GM19240 (cell line): ENCODE data around the gene DNTTIP2.
"Not testable (repeated sequence)": the region's sequence is repeated elsewhere in the genome, so short reads cannot be mapped to it uniquely, and the experiment has no call there.

Experiments
- DNase-seq: peaks from one replicate; pipeline ENCODE4 v3.0.0; 2011; ENCODE audit warnings: low spot score; ENCODE audit not compliant: insufficient read length

The DNTTIP2 gene, protein sequence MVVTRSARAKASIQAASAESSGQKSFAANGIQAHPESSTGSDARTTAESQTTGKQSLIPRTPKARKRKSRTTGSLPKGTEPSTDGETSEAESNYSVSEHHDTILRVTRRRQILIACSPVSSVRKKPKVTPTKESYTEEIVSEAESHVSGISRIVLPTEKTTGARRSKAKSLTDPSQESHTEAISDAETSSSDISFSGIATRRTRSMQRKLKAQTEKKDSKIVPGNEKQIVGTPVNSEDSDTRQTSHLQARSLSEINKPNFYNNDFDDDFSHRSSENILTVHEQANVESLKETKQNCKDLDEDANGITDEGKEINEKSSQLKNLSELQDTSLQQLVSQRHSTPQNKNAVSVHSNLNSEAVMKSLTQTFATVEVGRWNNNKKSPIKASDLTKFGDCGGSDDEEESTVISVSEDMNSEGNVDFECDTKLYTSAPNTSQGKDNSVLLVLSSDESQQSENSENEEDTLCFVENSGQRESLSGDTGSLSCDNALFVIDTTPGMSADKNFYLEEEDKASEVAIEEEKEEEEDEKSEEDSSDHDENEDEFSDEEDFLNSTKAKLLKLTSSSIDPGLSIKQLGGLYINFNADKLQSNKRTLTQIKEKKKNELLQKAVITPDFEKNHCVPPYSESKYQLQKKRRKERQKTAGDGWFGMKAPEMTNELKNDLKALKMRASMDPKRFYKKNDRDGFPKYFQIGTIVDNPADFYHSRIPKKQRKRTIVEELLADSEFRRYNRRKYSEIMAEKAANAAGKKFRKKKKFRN

DNA sequence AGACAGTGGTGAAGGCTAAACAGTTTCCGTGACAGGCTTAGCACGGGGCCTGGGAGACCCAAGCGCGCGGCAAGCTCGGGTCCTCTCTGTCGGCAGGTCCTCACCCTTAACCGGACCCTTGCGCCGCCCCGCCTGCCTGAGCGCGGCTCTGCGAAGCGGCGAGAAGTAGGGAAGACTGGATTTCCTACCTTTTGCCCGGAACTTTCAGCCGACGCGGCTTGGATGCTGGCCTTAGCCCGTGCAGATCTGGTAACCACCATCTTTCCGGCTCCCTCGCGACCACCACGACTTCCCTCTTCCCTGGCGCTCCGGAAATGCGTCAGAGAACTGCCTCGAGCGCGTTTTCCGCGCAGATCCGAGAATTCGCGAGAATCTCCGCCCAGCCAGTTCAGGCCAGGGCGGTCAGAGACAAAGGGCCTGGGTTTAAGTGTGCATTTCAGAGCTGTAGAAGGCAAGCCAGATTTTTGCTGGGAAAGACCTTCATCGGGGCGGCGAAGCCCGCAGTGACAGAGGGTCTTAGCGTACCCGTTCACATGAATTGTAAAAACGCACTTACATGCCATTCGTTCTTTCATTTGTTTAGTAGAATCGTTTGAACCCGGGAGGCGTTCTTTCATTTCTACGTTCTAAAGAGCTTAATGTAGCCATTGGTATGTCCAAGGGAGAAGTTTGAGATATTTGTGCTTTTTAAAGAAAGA lies at the start of gene DNTTIP2:
DNTTIP2 (minus strand) TSS at position 318 of the 698 bp plus-strand sequence; CDS start at position 260, 58 bp downstream.
- peak; percentile 79 for DNase-seq

DNA sequence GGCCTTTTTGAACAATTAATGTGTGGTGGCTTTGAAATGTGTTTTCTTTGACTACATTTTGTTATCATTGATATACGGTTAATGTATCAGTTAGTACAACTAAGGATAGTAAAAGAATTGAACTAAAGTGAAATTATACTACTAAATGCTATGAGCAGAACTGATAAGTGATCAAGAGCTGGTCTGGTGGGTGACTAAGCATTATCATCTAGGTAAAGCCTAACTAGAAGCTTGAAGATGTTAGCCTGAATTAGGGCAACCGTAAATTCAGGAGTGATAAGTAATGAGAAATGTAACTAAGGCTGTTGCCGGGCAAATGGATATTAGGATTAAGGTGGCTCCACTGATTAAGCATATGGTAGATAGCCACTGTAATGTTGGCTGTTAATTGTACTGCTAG lies 46.2 kb upstream of the DNTTIP2 start:
- no peak for DNase-seq

DNA sequence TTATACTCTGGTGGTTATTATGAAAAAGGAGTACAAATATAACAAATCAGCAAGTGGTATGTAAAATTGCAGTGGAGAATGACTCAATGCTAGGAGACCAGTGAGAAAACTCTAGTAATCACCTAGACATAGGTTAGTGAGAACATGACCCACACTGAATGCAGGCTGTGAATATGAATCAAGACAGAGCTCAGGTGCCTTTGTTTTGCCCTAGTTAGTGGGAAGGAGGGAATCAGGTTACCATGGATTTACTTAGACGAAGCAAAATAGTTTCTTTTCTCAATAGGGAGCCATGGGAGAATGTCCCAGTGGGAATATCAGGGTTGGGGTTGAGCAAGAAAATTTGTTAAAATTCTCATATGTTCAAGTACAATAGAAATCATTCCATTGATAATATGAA lies 40.8 kb upstream of the DNTTIP2 start:
- no peak for DNase-seq

DNA sequence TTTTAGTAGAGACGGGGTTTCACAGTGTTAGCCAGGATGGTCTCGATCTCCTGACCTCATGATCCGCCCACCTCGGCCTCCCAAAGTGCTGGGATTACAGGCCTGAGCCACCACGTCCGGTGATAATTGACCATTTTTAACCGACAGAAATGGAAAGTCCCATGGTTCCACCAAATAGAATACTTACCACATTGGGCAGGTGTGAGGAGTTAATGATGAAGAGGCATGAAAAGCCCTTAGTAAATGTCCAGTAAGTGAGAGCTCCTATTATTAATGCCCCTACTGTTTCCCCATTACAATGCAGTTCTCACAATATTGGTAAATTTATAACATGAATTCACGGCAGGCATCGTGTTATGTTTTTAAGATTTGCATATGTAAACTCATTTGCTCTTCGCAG lies 38.3 kb upstream of the DNTTIP2 start:
- no peak for DNase-seq

DNA sequence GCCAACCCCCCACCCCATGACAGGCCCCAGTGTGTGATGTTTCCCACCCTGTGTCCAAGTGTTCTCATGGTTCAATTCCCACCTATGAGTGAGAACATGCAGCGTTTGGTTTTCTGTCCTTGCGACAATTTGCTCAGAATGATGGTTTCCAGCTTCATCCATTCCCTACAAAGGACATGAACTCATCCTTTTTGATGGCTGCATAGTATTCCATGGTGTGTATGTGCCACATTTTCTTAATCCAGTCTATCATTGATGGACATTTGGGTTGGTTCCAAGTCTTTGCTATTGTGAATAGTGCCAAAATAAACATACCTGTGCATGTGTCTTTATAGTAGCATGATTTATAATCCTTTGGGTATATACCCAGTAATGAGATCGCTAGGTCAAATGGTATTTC lies 31.9 kb upstream of the DNTTIP2 start:
- not testable (repeated sequence) for DNase-seq

DNA sequence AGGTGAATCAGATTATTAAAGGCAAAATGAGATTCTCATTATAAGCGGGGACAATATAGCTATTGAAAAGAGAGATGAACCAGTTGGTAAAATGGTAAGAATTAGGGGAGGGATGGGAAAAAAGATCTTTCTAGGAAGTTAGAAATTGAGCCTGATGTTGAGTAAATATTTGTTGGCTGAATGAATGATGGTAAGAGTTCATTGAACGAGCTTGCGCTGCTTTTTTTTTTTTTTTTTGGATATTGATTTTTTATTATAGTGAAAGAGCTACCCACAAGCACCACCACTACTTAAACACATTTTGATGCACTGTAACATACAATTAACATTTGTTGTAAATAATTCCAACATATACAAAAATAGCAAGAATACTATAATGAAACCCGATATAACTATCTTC lies 31.3 kb upstream of the DNTTIP2 start:
- DNase-seq, result no peak

DNA sequence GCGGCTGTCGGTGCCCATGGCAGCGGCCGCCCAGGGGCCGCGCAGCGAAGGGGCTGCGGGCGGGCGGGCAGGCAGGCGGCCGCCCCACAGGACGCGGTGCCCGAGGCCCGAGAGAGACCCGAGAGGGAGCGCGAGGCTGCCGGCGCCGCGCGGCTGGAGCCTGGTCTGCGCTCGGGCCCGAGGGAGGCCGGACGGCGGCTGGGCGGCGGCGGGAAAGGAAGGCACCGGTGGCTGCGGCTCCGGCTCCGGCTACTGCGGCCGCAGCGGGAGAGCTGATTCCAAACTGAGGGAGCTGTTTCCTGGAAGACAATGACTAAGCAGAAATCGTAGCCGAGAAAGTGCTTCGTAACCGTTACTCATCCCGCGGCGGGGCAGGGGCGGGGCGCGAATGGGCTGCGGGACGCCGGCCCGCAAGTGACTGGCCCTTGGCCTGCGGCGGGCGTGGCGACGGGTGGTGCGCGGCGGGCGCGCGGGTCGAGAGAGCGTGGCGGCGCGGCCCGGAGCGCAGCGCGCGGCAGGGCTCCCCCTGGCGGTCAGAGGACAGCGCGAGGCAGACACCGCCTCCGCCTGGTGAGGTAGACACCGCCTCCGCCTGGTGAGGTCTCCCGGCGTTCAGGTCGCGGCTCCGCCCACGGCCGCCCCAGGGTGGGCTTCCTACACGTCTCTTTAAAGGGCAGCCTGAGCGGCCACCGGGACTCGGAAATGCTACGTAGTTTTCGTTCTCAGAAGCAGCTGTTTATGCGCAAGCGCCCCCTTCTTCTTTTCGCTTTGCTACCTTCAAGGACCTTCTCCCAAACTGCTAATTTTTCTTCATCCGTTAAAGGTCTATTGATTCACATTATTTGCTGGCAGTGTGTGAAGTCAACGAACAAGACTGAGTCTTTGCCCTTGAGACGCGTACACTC lies 30.4 kb upstream of the DNTTIP2 start, which contains the start of gene GCLM:
GCLM (minus strand) TSS at position 285 of the 905 bp plus-strand sequence; CDS start at position 18, 267 bp downstream.
- DNase-seq, result peak; percentile 79

DNA sequence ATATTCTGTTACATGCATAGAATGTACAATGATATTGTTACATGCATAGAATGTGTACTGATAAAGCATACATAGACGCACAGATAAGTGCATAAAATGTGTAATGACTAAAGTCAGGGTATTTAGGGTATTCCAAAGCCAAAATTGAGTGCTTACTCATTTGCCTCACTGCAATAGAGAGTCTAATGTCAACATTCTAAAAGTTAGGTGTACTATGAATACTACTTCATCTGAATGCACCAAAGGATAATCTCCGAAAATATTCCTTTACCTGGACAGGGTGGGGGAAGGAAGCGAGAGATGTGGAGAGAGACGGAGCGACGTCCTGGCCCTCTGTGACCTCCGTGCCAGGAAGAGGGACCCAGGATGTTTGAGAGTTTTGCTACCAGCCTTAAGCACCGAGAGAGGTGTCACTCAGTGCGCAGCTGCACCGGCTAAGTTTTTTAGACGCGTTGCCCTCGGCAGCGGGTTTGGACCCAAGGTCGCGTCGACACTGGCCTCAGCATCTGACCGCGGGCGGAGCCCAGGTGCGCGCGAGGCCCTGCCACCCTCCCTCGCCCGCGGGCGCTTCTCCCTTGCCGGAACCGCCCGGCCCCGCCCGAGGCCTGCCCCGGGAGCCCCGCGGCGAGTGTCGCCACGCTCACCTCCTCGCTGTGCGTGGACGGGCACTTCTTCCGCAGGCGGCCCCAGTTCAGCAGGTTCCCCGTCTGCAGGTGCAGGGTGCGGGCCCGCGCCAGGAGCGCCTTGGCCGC lies 29.6 kb upstream of the DNTTIP2 start:
- DNase-seq, result no peak

DNA sequence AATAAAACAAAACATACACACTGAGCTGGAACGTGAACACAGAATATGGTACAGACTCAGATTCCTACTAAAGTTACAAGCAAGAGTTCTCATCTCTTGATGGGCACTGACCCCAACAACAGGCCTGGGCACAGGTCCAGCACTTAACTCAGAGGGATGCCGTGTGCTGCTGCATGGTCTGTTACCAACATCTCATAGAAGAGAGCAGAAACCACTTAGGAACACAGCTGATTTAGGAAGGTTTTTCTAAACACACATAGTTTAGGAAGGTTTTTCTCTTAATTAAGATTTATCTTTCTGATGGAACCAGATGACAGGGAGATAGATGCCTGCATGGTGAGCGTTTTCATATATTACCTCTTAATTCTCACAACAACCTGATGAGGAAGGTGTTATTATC lies 28.7 kb upstream of the DNTTIP2 start:
- no peak for DNase-seq

DNA sequence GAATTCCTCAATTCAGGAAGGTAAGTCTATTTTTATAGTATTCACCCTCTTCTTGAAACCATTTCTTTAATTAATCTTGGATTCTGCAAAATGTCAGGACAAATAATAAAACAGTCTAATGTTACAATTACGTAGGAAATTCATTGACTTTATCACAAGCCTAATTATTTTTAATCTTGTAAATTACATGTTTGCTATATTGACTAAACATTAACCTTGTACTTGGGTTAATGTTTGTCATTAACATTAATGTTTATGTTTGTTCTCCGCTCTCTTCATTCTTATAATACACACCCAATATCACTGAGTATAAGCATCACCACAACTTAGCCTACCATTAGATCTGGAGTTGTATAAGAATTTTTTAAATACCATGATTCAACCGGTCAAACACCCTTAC lies 27.5 kb upstream of the DNTTIP2 start:
- no peak for DNase-seq

DNA sequence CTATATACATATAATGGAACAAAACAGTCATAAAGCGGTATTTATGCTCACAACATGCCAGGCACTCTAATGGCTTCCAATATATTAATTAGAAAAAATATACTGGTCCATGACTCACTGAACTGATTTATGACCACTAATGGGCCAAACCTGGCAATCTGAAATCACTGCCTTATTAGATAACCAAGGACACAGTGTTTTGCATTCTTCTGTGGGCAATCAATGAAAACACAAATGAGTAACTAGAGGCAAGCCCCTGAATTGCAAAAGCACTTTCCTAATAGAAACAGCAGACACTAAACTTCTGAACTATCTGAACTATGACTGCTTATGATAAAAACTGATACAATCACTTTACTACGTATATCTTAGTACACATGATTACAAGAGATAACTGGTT lies 26.7 kb upstream of the DNTTIP2 start:
- no peak for DNase-seq

DNA sequence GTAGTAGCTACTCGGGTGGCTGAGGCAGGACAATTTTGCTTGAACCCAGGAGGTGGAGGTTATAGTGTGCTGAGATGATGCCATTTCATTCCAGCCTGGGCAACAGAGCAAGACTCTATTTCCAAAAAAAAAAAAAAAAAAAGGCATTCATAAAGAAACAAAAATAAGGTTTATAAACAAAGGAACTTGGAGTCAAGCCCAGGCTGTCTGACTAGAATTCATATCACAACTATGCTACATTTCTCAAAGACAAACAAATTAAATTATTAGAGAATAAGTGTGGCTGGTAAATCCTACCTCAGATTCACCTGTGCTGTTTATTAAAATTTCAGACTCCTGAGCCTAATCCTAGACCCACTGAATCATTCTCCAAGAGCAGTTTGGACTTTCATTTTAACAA lies 26.0 kb upstream of the DNTTIP2 start:
- DNase-seq, result no peak

DNA sequence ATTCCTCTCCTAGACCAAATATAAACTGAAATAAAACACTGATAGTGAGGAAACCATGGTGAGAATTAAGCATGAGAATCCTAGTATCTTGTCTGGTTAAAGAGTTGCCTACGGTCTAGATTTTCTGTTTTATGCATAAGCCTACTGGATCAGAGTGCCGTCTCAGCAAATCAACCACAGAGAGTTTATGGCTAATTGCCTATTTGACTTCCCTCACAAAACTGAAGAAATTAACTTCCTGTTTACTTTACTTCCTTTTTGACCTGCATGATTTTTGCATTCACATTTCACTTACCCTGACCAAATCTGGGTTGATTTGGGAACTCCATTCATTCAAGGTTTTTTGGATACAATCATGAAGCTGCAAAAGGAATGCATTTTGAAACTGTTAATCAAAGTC lies 25.2 kb upstream of the DNTTIP2 start:
- DNase-seq, result no peak

DNA sequence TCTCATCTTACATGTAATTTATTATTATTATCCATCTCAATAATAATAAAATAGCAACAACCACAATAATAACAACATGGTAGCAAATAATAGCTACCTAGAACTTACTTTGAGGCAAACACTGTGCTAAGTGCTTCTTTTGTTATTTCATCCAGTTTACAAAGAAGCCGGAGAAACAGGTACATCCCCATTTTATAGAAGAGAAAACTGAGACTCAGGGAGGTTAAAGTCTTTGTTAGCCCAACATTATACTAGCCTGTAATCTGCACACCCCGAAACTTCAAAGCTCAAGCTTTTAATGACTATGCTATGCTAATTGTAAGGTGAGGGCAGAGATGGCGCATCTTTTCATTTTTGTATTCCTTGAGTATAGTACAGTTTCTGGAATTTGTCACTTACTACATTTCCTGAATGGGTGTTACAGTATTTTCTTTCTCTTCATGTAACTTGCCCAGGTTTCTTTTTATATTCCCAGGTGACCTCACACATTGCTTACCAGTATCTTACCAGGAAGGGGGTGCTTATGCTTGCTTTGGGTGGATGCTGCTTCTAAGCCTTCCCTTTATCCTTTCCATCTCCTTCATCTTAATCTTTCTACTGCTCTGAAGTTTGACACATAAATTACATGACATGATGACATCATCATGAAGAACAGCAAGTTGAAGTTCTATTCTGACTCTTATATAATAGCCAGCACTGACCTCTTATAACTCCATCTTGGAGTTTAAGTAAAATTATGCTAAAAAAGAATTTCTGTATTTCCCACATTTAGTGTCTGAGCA lies 21.9 kb upstream of the DNTTIP2 start:
- no peak for DNase-seq

DNA sequence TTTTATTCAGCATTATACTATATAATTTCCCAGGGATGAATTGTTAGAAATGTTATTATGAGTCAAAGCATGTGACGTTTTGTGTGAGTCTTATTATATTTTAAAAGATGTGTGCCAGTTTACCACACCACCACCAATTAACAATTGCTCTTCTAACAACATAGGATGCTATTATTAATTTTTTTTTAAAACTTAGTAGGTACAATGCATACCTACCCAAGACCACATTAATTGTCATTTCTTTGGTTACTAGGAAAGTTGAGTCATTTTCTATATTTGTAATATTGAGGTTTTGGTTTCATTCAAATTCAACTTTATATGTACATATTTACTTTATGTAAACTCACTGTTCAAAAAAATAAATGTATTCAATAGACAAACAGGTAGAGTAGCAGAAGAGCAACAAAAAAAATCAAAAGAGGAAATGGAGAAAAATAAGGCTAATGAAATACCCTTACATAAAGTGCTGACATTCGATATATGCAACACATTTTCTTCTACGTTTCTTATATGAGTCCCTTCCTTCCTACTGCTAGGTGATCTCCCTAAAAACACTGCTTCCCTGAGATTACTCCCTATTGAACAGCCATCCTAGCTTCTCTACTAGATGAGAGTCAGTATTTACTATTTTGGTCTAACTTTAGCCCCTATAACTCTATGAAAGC lies 20.7 kb upstream of the DNTTIP2 start:
- DNase-seq, result no peak

DNA sequence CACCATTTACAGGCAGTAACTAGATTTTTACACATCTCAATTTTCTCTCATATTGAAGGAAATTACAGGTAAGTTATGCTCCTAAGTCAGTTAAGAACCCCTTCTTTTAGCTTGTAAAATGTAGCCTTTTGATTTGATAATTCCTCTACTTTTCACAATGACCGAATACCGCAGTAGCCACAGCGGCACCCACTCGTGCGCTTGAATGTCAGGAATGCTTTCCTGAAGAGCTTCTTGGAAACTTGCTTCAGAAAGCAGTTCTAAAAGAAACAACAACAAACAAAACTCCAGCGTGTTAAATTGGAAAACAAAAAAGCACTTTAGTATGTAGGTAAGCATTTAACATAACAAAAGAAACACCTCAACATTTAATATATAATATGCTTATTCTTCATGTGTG lies 9.9 kb upstream of the DNTTIP2 start:
- DNase-seq, result no peak

DNA sequence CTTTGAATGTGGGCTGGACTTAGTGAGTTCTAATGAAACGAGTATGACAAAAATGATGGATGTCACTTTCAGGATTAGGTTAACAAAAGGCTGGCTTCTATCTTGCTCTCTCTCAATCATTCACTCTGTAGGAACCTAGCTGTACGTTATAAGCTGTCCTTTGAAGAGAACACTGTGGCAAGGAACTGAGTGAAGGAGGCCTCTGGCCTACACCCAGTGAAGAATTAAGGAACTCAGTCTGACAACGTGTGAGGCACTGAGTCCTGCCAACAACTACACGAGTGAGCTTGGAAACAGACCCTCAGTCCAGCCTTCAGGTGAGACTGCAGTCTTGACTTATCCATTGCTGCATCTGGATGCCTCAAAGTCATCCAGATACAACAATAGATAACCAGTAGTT lies 3.3 kb upstream of the DNTTIP2 start:
- no peak for DNase-seq

DNA sequence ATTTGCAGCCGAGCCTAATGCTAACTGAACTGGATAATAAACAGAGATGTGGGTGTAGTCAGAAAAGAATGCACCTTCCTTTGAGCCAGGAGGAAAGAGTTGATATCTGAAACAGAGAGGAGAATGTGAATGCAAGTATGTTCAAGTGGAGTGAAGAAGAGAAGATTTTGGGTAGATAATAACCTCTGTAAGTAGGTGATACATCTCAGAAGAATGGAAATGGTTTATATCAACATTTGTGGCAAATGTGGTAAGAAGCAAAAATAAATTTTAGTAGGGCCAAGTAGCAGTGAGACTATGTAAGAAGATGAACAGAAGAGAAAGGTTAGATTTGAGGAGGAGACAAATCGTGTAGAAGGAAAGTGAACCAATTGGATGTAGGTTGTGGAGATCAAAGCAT lies 1.7 kb upstream of the DNTTIP2 start:
- DNase-seq, result no peak

DNA sequence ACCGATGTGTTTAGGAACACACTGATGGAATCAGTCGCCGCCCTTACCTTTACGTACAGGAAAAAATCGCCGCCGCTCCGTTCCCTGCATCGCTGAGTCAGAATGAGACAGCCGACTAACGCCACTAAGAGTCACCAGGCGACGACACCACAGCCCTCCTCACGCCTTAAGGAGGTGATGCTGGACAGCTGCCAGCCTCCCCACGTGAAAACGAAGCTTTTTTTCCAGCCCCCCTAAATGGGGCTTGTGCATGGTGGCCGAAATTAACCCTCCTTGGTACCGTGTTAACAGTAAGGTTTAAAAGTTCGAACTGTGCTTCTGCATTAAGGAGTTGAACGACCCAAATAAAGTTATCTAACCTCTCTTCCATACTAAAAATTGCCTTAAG lies 511 bp downstream of the DNTTIP2 start:
- DNase-seq, result peak; percentile 25
